SU-DHL-6 (cell line): ENCODE data around the gene OBSCN.

Experiments used
- EZH2phosphoT487 ChIP-seq: fragments of 200-600 bp; sonication (generic), shearing (Covaris generic); conservative IDR thresholded peaks from 2 replicates; pipeline ENCODE4 v1.6.1; 2018; ENCODE audit warnings: mild to moderate bottlenecking, antibody characterized with exemption, low read length, moderate library complexity, mixed read lengths
- TF ChIP-seq, protein P1 (sequence below): fragments of 200-600 bp; sonication (generic); IDR thresholded peaks from one replicate; pipeline ENCODE4 v1.5.1; 2017; ENCODE audit warnings: antibody characterized with exemption, mild to moderate bottlenecking, low read length, moderate library complexity; ENCODE audit not compliant: insufficient read depth, poor library complexity, severe bottlenecking

DNA sequence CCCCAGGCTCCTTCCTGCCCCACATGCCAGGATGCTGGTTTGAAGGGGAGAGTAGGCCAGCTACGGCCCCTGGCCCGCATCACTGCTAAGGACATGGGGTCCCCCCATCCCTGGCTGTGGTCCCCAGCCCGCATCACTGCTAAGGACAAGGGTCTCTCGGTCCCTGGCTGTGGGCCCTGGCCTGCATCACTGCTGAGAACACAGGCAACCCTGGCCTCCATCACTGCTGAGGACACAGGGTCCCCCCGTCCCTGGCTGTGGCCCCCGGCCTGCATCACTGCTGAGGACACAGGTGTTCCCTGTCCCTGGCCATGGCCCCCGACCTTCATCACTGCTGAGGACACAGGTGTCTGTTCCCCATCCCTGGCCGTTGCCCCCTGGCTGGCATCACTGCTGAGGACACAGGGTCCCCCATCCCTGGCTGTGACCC, 448 bp upstream of the OBSCN start:
- TF ChIP-seq, protein P1, sequence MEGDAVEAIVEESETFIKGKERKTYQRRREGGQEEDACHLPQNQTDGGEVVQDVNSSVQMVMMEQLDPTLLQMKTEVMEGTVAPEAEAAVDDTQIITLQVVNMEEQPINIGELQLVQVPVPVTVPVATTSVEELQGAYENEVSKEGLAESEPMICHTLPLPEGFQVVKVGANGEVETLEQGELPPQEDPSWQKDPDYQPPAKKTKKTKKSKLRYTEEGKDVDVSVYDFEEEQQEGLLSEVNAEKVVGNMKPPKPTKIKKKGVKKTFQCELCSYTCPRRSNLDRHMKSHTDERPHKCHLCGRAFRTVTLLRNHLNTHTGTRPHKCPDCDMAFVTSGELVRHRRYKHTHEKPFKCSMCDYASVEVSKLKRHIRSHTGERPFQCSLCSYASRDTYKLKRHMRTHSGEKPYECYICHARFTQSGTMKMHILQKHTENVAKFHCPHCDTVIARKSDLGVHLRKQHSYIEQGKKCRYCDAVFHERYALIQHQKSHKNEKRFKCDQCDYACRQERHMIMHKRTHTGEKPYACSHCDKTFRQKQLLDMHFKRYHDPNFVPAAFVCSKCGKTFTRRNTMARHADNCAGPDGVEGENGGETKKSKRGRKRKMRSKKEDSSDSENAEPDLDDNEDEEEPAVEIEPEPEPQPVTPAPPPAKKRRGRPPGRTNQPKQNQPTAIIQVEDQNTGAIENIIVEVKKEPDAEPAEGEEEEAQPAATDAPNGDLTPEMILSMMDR: no peak
- TF ChIP-seq EZH2phosphoT487: no peak
